Measurements from ENCODE around the gene SKA1. TPM values are rescaled to one million over a fixed set of nuclear protein-coding genes. Genes with fewer than 3 reads are reported as not detected.

SKA1 gene
- total and polyA plus RNA-seq, 9 of the 15 experiments (the other 6 are each of a cell fraction or from before 2014, with no cell fraction given): 27.8 to 67.2 (median 41.9) TPM

DNA sequence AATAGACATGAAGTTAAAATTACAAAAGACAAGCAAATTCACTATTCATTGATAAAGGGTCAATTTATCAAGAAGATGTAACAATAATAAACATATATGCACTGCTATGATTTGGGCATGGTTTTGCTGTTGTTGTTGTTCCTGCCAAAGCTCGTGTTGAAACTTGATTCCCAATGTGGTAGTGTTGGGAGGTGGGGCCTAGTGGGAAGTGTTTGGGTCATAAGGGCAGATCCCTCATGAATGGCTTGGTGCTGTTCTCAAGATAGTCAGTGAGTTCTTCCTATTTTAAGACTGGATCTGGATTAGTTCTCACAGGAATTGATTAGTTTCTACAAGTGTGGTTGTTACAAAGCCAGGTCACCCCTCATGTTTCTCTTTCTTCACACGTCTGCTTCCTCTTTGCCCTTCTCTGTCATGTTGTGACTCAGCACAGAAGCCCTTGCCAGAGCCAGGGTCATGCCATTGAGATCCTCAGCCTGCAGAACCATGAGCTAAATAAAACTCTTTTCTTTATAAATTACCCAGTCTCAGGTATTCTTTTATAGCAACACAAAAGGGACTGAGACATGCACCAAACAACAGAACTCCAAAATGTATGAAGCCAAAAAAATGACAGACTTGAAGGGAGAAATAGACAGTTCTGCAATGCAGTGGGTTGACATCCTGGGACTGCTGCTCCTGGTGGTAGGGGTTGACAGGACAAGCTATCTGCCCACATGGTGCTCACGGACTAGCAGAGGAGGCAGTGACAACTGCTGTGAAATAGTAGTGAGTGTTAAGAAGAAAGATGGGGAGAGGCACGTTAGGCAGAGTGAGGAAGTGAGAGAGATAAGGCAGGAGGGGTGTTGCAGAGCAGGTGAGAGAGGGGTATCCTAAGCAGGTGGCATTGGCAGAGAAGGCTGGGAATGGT, 18.6 kb upstream of the SKA1 start (continued):
- TF ChIP-seq, protein P1, sequence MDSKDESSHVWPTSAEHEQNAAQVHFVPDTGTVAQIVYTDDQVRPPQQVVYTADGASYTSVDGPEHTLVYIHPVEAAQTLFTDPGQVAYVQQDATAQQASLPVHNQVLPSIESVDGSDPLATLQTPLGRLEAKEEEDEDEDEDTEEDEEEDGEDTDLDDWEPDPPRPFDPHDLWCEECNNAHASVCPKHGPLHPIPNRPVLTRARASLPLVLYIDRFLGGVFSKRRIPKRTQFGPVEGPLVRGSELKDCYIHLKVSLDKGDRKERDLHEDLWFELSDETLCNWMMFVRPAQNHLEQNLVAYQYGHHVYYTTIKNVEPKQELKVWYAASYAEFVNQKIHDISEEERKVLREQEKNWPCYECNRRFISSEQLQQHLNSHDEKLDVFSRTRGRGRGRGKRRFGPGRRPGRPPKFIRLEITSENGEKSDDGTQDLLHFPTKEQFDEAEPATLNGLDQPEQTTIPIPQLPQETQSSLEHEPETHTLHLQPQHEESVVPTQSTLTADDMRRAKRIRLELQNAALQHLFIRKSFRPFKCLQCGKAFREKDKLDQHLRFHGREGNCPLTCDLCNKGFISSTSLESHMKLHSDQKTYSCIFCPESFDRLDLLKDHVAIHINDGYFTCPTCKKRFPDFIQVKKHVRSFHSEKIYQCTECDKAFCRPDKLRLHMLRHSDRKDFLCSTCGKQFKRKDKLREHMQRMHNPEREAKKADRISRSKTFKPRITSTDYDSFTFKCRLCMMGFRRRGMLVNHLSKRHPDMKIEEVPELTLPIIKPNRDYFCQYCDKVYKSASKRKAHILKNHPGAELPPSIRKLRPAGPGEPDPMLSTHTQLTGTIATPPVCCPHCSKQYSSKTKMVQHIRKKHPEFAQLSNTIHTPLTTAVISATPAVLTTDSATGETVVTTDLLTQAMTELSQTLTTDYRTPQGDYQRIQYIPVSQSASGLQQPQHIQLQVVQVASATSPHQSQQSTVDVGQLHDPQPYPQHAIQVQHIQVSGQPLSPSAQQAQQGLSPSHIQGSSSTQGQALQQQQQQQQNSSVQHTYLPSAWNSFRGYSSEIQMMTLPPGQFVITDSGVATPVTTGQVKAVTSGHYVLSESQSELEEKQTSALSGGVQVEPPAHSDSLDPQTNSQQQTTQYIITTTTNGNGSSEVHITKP (IDR thresholded peaks at IDR 0.05; ENCODE audit: partially characterized antibody): peak; percentile 49
- TF ChIP-seq MAFG (tag; conservative IDR thresholded peaks at IDR 0.05) (0 out of 2 replicates have a peak, but pooled peaks have one; percentile 17), NR2C2 (CRISPR knock-in tag; IDR thresholded peaks at IDR 0.05) (no peak), NR2C2 (tag; IDR thresholded peaks at IDR 0.05) (peak; percentile 26; the same call in 1 of the 2 replicates), KAT7 (CRISPR knock-in tag; IDR thresholded peaks at IDR 0.05; ENCODE audit: borderline replicate concordance) (no peak), ILK (tag; IDR thresholded peaks at IDR 0.05; ENCODE audit: borderline replicate concordance, low read depth) (no peak)
- TF ChIP-seq, protein P2, sequence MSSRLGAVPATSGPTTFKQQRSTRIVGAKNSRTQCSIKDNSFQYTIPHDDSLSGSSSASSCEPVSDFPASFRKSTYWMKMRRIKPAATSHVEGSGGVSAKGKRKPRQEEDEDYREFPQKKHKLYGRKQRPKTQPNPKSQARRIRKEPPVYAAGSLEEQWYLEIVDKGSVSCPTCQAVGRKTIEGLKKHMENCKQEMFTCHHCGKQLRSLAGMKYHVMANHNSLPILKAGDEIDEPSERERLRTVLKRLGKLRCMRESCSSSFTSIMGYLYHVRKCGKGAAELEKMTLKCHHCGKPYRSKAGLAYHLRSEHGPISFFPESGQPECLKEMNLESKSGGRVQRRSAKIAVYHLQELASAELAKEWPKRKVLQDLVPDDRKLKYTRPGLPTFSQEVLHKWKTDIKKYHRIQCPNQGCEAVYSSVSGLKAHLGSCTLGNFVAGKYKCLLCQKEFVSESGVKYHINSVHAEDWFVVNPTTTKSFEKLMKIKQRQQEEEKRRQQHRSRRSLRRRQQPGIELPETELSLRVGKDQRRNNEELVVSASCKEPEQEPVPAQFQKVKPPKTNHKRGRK (tag; IDR thresholded peaks at IDR 0.05): peak; percentile 6; the same call in 1 of the 2 replicates
- TF ChIP-seq, protein P3, sequence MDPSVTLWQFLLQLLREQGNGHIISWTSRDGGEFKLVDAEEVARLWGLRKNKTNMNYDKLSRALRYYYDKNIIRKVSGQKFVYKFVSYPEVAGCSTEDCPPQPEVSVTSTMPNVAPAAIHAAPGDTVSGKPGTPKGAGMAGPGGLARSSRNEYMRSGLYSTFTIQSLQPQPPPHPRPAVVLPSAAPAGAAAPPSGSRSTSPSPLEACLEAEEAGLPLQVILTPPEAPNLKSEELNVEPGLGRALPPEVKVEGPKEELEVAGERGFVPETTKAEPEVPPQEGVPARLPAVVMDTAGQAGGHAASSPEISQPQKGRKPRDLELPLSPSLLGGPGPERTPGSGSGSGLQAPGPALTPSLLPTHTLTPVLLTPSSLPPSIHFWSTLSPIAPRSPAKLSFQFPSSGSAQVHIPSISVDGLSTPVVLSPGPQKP (CRISPR knock-in tag; IDR thresholded peaks at IDR 0.05): no peak
